GM19452 (cell line): ENCODE measurements around the gene TUSC2.
"Not testable (repeated sequence)": the region's sequence is repeated elsewhere in the genome, so short reads cannot be mapped to it uniquely, and the experiment has no call there.

Experiments used
- ATAC-seq: cut with Tn5 transposase; IDR thresholded peaks from one replicate; pipeline ENCODE4 v1.9.1; 2021; ENCODE audit not compliant: unreplicated experiment

The TUSC2 gene

GRCh38 chr3:50297384-50297775, 30.6 kb downstream of the TUSC2 start:
- ATAC-seq: no peak

GRCh38 chr3:50296721-50297383, 31.2 kb downstream of the TUSC2 start:
- ATAC-seq: no peak

- ATAC-seq: no peak
Observed at GRCh38 chr3:50295553-50296431, 32.2 kb downstream of the TUSC2 start.

GRCh38 chr3:50294492-50295403, 33.3 kb downstream of the TUSC2 start:
- no peak for ATAC-seq

- no peak for ATAC-seq
Observed at GRCh38 chr3:50294089-50294488, 33.9 kb downstream of the TUSC2 start.

GRCh38 chr3:50293079-50293801, 34.8 kb downstream of the TUSC2 start:
- ATAC-seq: no peak

GRCh38 chr3:50292159-50293078, 35.6 kb downstream of the TUSC2 start, which contains the start of gene IFRD2:
IFRD2 (minus strand) TSS chr3:50292429; CDS start chr3:50292274, 155 bp downstream.
- ATAC-seq: peak; percentile 96

- no peak for ATAC-seq
Observed at GRCh38 chr3:50290161-50290641, 37.8 kb downstream of the TUSC2 start.

- no peak for ATAC-seq
Observed at GRCh38 chr3:50289130-50289529, 38.9 kb downstream of the TUSC2 start.

GRCh38 chr3:50288387-50289007, 39.5 kb downstream of the TUSC2 start:
- no peak for ATAC-seq

GRCh38 chr3:50287262-50287661, 40.8 kb downstream of the TUSC2 start:
- ATAC-seq: no peak

GRCh38 chr3:50286322-50287227, 41.4 kb downstream of the TUSC2 start:
- no peak for ATAC-seq

- ATAC-seq: not testable (repeated sequence)
Observed at GRCh38 chr3:50284121-50284520, 43.9 kb downstream of the TUSC2 start.

- ATAC-seq: no peak
Observed at GRCh38 chr3:50279255-50280016, 48.6 kb downstream of the TUSC2 start.

- ATAC-seq: no peak
Observed at GRCh38 chr3:50278880-50279224, 49.2 kb downstream of the TUSC2 start, which contains the start of gene LSMEM2. LSMEM2 (plus strand) TSS chr3:50279087; CDS start chr3:50279114, 27 bp downstream.

GRCh38 chr3:50278123-50278879, 49.7 kb downstream of the TUSC2 start:
- ATAC-seq: no peak
